Liver (tissue), 3 donors: ENCODE measurements around the gene DNAH2.

ENCODE experiments used
- ATF3 ChIP-seq: IDR thresholded peaks from 2 replicates; pipeline ENCODE4 v1.6.1; 2016; ENCODE audit warnings: antibody characterized with exemption
- CTCF ChIP-seq: fragments of 150-350 bp; IDR thresholded peaks from 2 replicates; pipeline ENCODE4 v1.5.1; 2017; ENCODE audit warnings: improper control_type of control experiment, low read depth, low read length; ENCODE audit not compliant: missing input control
- GABPA ChIP-seq, 2 donors: IDR thresholded peaks in 1 of 2; conservative IDR thresholded peaks in 1 of 2; 2 replicates each; pipeline ENCODE4 v1.6.1; 2016; ENCODE audit warnings: antibody characterized with exemption in 2 of 2, mild to moderate bottlenecking in 1 of 2, moderate library complexity in 1 of 2
- HNF4A ChIP-seq, 2 donors: conservative IDR thresholded peaks; 2 replicates each; pipeline ENCODE4 v1.6.1; 2016; ENCODE audit warnings: antibody characterized with exemption in 2 of 2, mild to moderate bottlenecking in 2 of 2
- JUND ChIP-seq, 2 donors: IDR thresholded peaks; 2 replicates each; pipeline ENCODE4 v1.6.1; 2016; ENCODE audit warnings: antibody characterized with exemption in 2 of 2
- MAX ChIP-seq: IDR thresholded peaks from 2 replicates; pipeline ENCODE4 v1.6.1; 2016; ENCODE audit warnings: antibody characterized with exemption
- NR2F2 ChIP-seq: IDR thresholded peaks from 2 replicates; pipeline ENCODE4 v1.6.1; 2016; ENCODE audit warnings: antibody characterized with exemption
- RAD21 ChIP-seq, 2 donors: IDR thresholded peaks; 2 replicates each; pipeline ENCODE4 v1.6.1; 2016; ENCODE audit warnings: antibody characterized with exemption in 2 of 2, mild to moderate bottlenecking in 2 of 2
- REST ChIP-seq: IDR thresholded peaks from 2 replicates; pipeline ENCODE4 v1.6.1; 2016; ENCODE audit warnings: antibody characterized with exemption, mild to moderate bottlenecking
- SP1 ChIP-seq: IDR thresholded peaks from 2 replicates; pipeline ENCODE4 v1.6.1; 2018; ENCODE audit warnings: antibody characterized with exemption, mild to moderate bottlenecking
- TAF1 ChIP-seq: conservative IDR thresholded peaks from 2 replicates; pipeline ENCODE4 v1.6.1; 2016; ENCODE audit warnings: antibody characterized with exemption, mild to moderate bottlenecking
- YY1 ChIP-seq: IDR thresholded peaks from 2 replicates; pipeline ENCODE4 v1.6.1; 2016; ENCODE audit warnings: antibody characterized with exemption, mild to moderate bottlenecking
- ZBTB33 ChIP-seq: IDR thresholded peaks from 2 replicates; pipeline ENCODE4 v1.6.1; 2016; ENCODE audit warnings: antibody characterized with exemption
- donor health status: healthy.
- donor health status: healthy.

GRCh38 chr17:7777017-7777416 lies 59.5 kb downstream of the DNAH2 start:
- TF ChIP-seq CTCF (no peak), SP1 (no peak), YY1 (no peak), TAF1 (no peak), GABPA (IDR thresholded peaks at IDR 0.05 in 1 of 2, conservative IDR thresholded peaks at IDR 0.05 in 1 of 2) (no peak), MAX (no peak), RAD21 (IDR thresholded peaks at IDR 0.05) (no peak), ZBTB33 (no peak), REST (no peak), NR2F2 (no peak), JUND (IDR thresholded peaks at IDR 0.05) (no peak), ATF3 (no peak), HNF4A (conservative IDR thresholded peaks at IDR 0.05) (no peak)
